ENCODE results near the gene PTTG1IP.

Gene PTTG1IP

GRCh38 chr21:44862869-44863685 is 10.4 kb downstream of the PTTG1IP start:
- no peak for DNase-seq (ENCODE audit: low spot score)

- DNase-seq (ENCODE audit: low spot score) = no peak
Observed at GRCh38 chr21:44858791-44859190, 14.7 kb downstream of the PTTG1IP start.

- no peak for DNase-seq (ENCODE audit: low spot score)
Observed at GRCh38 chr21:44858291-44858690, 15.2 kb downstream of the PTTG1IP start.

- no peak for DNase-seq (ENCODE audit: low spot score)
Observed at GRCh38 chr21:44857127-44857892, 16.2 kb downstream of the PTTG1IP start.

GRCh38 chr21:44856131-44856530 is 17.4 kb downstream of the PTTG1IP start:
- no peak for DNase-seq (ENCODE audit: low spot score)

GRCh38 chr21:44855572-44855971 is 17.9 kb downstream of the PTTG1IP start:
- DNase-seq (ENCODE audit: low spot score) = no peak

- DNase-seq (ENCODE audit: low spot score) = no peak
Observed at GRCh38 chr21:44854664-44855446, 18.6 kb downstream of the PTTG1IP start.

- DNase-seq (ENCODE audit: low spot score) = no peak
Observed at GRCh38 chr21:44854391-44854663, 19.2 kb downstream of the PTTG1IP start.

GRCh38 chr21:44853601-44854390 is 19.7 kb downstream of the PTTG1IP start:
- DNase-seq (ENCODE audit: low spot score) = no peak

GRCh38 chr21:44850905-44851657 is 22.4 kb downstream of the PTTG1IP start:
- no peak for DNase-seq (ENCODE audit: low spot score)

GRCh38 chr21:44850208-44850800 is 23.2 kb downstream of the PTTG1IP start:
- DNase-seq (ENCODE audit: low spot score) = no peak

- no peak for DNase-seq (ENCODE audit: low spot score)
Observed at GRCh38 chr21:44849616-44850130, 23.8 kb downstream of the PTTG1IP start.

- DNase-seq (ENCODE audit: low spot score) = no peak
Observed at GRCh38 chr21:44848821-44849521, 24.5 kb downstream of the PTTG1IP start.

- DNase-seq (ENCODE audit: low spot score) = no peak
Observed at GRCh38 chr21:44847261-44848056, 26.0 kb downstream of the PTTG1IP start.

GRCh38 chr21:44846485-44847260 is 26.8 kb downstream of the PTTG1IP start:
- peak; percentile 79 for DNase-seq (ENCODE audit: low spot score)

GRCh38 chr21:44846224-44846484 is 27.3 kb downstream of the PTTG1IP start:
- no peak for DNase-seq (ENCODE audit: low spot score)

GRCh38 chr21:44845418-44846223 is 27.9 kb downstream of the PTTG1IP start:
- DNase-seq (ENCODE audit: low spot score) = peak; percentile 80

GRCh38 chr21:44844256-44844655 is 29.2 kb downstream of the PTTG1IP start:
- no peak for DNase-seq (ENCODE audit: low spot score)
